Medulla oblongata (tissue), 1 donor: ENCODE data around the gene PDE9A.

Source experiments
- DNase-seq: peaks from one replicate; pipeline ENCODE4 v3.0.0-alpha.2; 2015; ENCODE audit errors: extremely low spot score

The PDE9A gene

GRCh38 chr21:42737951-42738590, 84.7 kb downstream of the PDE9A start:
- DNase-seq: peak; percentile 66

- DNase-seq: no peak
Observed at GRCh38 chr21:42739061-42739931, 85.9 kb downstream of the PDE9A start.

GRCh38 chr21:42740405-42740909, 87.0 kb downstream of the PDE9A start:
- DNase-seq: no peak

GRCh38 chr21:42741066-42741465, 87.6 kb downstream of the PDE9A start:
- no peak for DNase-seq

- DNase-seq: no peak
Observed at GRCh38 chr21:42744520-42745445, 91.4 kb downstream of the PDE9A start.

GRCh38 chr21:42745511-42746239, 92.3 kb downstream of the PDE9A start:
- DNase-seq: no peak

- no peak for DNase-seq
Observed at GRCh38 chr21:42746240-42746592, 92.8 kb downstream of the PDE9A start.

GRCh38 chr21:42746593-42747275, 93.3 kb downstream of the PDE9A start:
- peak; percentile 48 for DNase-seq

- DNase-seq: peak; percentile 36
Observed at GRCh38 chr21:42747276-42747701, 93.9 kb downstream of the PDE9A start.

GRCh38 chr21:42747746-42748351, 94.4 kb downstream of the PDE9A start:
- no peak for DNase-seq

GRCh38 chr21:42748620-42749176, 95.3 kb downstream of the PDE9A start:
- no peak for DNase-seq

- DNase-seq: no peak
Observed at GRCh38 chr21:42750737-42751530, 97.5 kb downstream of the PDE9A start.

GRCh38 chr21:42751866-42752265, 98.4 kb downstream of the PDE9A start:
- DNase-seq: no peak

- DNase-seq: no peak
Observed at GRCh38 chr21:42753804-42754203, 100.4 kb downstream of the PDE9A start.

- no peak for DNase-seq
Observed at GRCh38 chr21:42754270-42754933, 101.0 kb downstream of the PDE9A start.

- no peak for DNase-seq
Observed at GRCh38 chr21:42755031-42755665, 101.7 kb downstream of the PDE9A start.

GRCh38 chr21:42755766-42756579, 102.6 kb downstream of the PDE9A start:
- no peak for DNase-seq
